BLaER1 treated with 17β-estradiol and CSF1 and Interleukin-3, amounts not matched to agents 10 nM and 100 nM (cell line): ENCODE results near the gene TMEM35A.

Experiments used
- H3K27ac ChIP-seq, 11 experiments: shearing (Covaris generic); formaldehyde crosslinking; 2 replicates each; pipeline ENCODE4 v1.8.1; 2022
- H3K27me3 ChIP-seq, 11 experiments: shearing (Covaris generic); formaldehyde crosslinking; 2 replicates each; pipeline ENCODE4 v1.8.1; 2022
- H3K36me3 ChIP-seq, 11 experiments: shearing (Covaris generic); formaldehyde crosslinking; 2 replicates each; pipeline ENCODE4 v1.8.1; 2022
- H3K4me1 ChIP-seq, 10 experiments: shearing (Covaris generic); formaldehyde crosslinking; 2 replicates each; pipeline ENCODE4 v1.8.1; 2022
- H3K4me2 ChIP-seq, 11 experiments: shearing (Covaris generic); formaldehyde crosslinking; 2 replicates each; pipeline ENCODE4 v1.8.1; 2022
- H3K4me3 ChIP-seq, 10 experiments: shearing (Covaris generic); formaldehyde crosslinking; 2 replicates each; pipeline ENCODE4 v1.8.1; 2022
- H3K9ac ChIP-seq, 11 experiments: shearing (Covaris generic); formaldehyde crosslinking; 2 replicates each; pipeline ENCODE4 v1.8.1; 2022
- H3K9me3 ChIP-seq, 11 experiments: shearing (Covaris generic); formaldehyde crosslinking; replicated peaks in 1 of 11; 2 replicates each; pipeline ENCODE4 v1.8.1; 2022
- H4K20me1 ChIP-seq, 11 experiments: shearing (Covaris generic); formaldehyde crosslinking; 2 replicates each; pipeline ENCODE4 v1.8.1; 2022
- Cebpa-rat ChIP-seq, 11 experiments: shearing (Covaris generic); IDR thresholded peaks; 2 replicates each; pipeline ENCODE4 v1.8.1; 2022

The TMEM35A gene

DNA sequence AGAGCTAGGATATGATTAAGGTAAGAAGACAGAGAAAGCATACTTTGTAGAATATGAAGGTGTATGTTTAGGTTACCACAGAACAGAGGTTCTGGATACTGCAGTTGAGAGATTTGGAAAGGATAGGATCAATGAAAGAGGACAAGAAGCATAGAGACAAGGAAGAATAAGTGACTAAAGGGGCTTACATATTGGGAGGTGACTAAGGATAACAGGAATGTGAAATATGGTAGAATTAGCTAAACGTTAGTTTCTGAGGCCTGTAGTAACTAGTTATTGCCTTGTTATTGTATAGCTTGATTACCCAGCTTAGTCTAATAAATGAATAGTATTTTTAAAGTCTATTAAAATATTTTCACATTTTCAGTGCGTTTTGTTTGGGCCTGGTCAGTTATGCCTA is 57.6 kb downstream of the TMEM35A start:
- H3K4me3 ChIP-seq: no peak overlapping the region
- TF ChIP-seq Cebpa-rat (IDR thresholded peaks at IDR 0.05): no peak
- no peaks in the 10 kb centered on the region; a peak in 1 of 20 replicates for H3K4me1 ChIP-seq
- H3K9me3 ChIP-seq: no peaks in the 10 kb centered on the region
- no peak overlapping the region for H3K27ac ChIP-seq
- no peak overlapping the region for H3K9ac ChIP-seq
- H4K20me1 ChIP-seq: no peaks in the 10 kb centered on the region
- peaks cover 9 to 64% (median 27%) of the 10 kb centered on the region in 11 experiments; a peak in 19 of 22 replicates for H3K36me3 ChIP-seq
- no peaks in the 10 kb centered on the region for H3K27me3 ChIP-seq
- H3K4me2 ChIP-seq: no peak overlapping the region
